H1 (cell line): ENCODE results near the gene MLPH. TPM values are rescaled to one million over a fixed set of nuclear protein-coding genes. Genes with fewer than 3 reads are reported as not detected.

Source experiments
- CTCF ChIA-PET: fragments of 300-600 bp; sonication (Branson Sonifier 250); formaldehyde crosslinking; loops from one replicate; lab custom pipeline; 2021; ENCODE audit not compliant: partially characterized antibody; lab: Charles Lee
- POLR2A ChIA-PET: fragments of 300-600 bp; sonication (Branson Sonifier 250); formaldehyde crosslinking; loops from one replicate; lab custom pipeline; 2021; ENCODE audit warnings: inconsistent platforms; ENCODE audit not compliant: partially characterized antibody; lab: Charles Lee
- DNase-seq, 2 experiments: peaks; one replicate each; pipeline versions ENCODE4 v3.0.0 to v3.0.0-alpha.2; 2010 to 2022; ENCODE audit warnings: low spot score in 2 of 2, low read depth in 1 of 2, mixed read lengths in 1 of 2
- FAIRE-seq: peaks from 2 replicates; lab custom pipeline; 2011; peaks lifted over from hg19 to GRCh38; lab: Jason Lieb, UNC
- H2AFZ ChIP-seq: 2 replicates; pipeline ENCODE4 v1.8.1; 2012; ENCODE audit warnings: low read length, inconsistent platforms
- H2AK5ac ChIP-seq: 2 replicates; pipeline ENCODE4 v1.6.1; 2013; ENCODE audit warnings: low read depth, low read length
- H2BK120ac ChIP-seq: replicated peaks from 2 replicates; pipeline ENCODE3; 2013; ENCODE audit warnings: low read depth, low read length, inconsistent platforms
- H2BK12ac ChIP-seq: 2 replicates; pipeline ENCODE4 v1.6.1; 2013; ENCODE audit warnings: low read depth, low read length
- H2BK15ac ChIP-seq: 2 replicates; pipeline ENCODE4 v1.6.1; 2013; ENCODE audit warnings: low read length
- H2BK20ac ChIP-seq: 2 replicates; pipeline ENCODE4 v1.6.1; 2013; ENCODE audit warnings: low read length
- H2BK5ac ChIP-seq: 2 replicates; pipeline ENCODE4 v1.6.1; 2013; ENCODE audit warnings: low read depth, low read length
- H3K14ac ChIP-seq: 2 replicates; pipeline ENCODE4 v1.6.1; 2013; ENCODE audit warnings: inconsistent platforms; ENCODE audit not compliant: insufficient read length
- H3K18ac ChIP-seq: 2 replicates; pipeline ENCODE4 v1.6.1; 2013; ENCODE audit warnings: low read length; ENCODE audit errors: extremely low read depth
- H3K23ac ChIP-seq: 2 replicates; pipeline ENCODE4 v1.6.1; 2013; ENCODE audit warnings: inconsistent platforms; ENCODE audit not compliant: insufficient read length
- H3K23me2 ChIP-seq: 2 replicates; pipeline ENCODE4 v1.6.1; 2013; ENCODE audit warnings: low read depth, low read length
- H3K27ac ChIP-seq: 2 replicates; pipeline ENCODE4 v1.6.1; 2011; ENCODE audit warnings: low read depth, low read length, inconsistent platforms
- H3K27me3 ChIP-seq, 4 experiments: replicated peaks in 1 of 4; 1 replicate in 1 of 4; 2 replicates in 3 of 4; pipeline versions ENCODE4 v1.6.1 to v1.8.1; 2011 to 2013; ENCODE audit warnings: low read length in 3 of 4, mild to moderate bottlenecking in 3 of 4, inconsistent platforms in 2 of 4, mixed read lengths in 2 of 4, moderate library complexity in 1 of 4; ENCODE audit not compliant: control insufficient read depth in 3 of 4, insufficient read depth in 3 of 4; ENCODE audit errors: extremely low read depth in 1 of 4
- H3K36me3 ChIP-seq, 4 experiments: 2 replicates each; pipeline versions ENCODE4 v1.6.1 to v1.8.1; 2011 to 2013; ENCODE audit warnings: mild to moderate bottlenecking in 4 of 4, low read length in 3 of 4, moderate library complexity in 2 of 4, control low read depth in 1 of 4, inconsistent platforms in 1 of 4; ENCODE audit not compliant: insufficient read depth in 4 of 4, control insufficient read depth in 2 of 4
- H3K4ac ChIP-seq: replicated peaks from 2 replicates; pipeline ENCODE3; 2013; ENCODE audit warnings: low read length, low read depth, mixed read lengths, inconsistent platforms; ENCODE audit not compliant: insufficient read length
- H3K4me1 ChIP-seq, 4 experiments: replicated peaks in 1 of 4; 1 replicate in 1 of 4; 2 replicates in 3 of 4; pipeline versions ENCODE4 v1.6.1 to v1.8.1; 2011 to 2013; ENCODE audit warnings: low read length in 3 of 4, inconsistent platforms in 2 of 4, mixed read lengths in 1 of 4; ENCODE audit not compliant: insufficient read depth in 4 of 4, control insufficient read depth in 3 of 4
- H3K4me2 ChIP-seq, 2 experiments: 2 replicates each; pipeline versions ENCODE4 v1.6.1 to v1.8.1; 2011 to 2013; ENCODE audit warnings: low read depth in 2 of 2, low read length in 2 of 2, control low read depth in 1 of 2, inconsistent platforms in 1 of 2, mild to moderate bottlenecking in 1 of 2; ENCODE audit not compliant: insufficient read depth in 1 of 2
- H3K4me3 ChIP-seq, 4 experiments: fragments of 200-600, 300-600 bp in 1 of 4; sonication (generic), shearing (Covaris generic), sonication (Bioruptor Twin) in 1 of 4; 2 replicates each; pipeline versions ENCODE4 v1.5.1 to v1.8.1; 2011 to 2016; ENCODE audit warnings: low read length in 4 of 4, low read depth in 3 of 4, control low read depth in 2 of 4, inconsistent platforms in 2 of 4, mild to moderate bottlenecking in 2 of 4, mixed read lengths in 1 of 4, moderate library complexity in 1 of 4; ENCODE audit not compliant: insufficient read depth in 2 of 4; ENCODE audit errors: extremely low read depth in 1 of 4
- H3K56ac ChIP-seq: replicated peaks from 2 replicates; pipeline ENCODE3; 2013; ENCODE audit warnings: low read depth, mild to moderate bottlenecking, mixed read lengths, low read length, inconsistent platforms; ENCODE audit not compliant: insufficient read length
- H3K79me1 ChIP-seq: 2 replicates; pipeline ENCODE4 v1.6.1; 2013; ENCODE audit warnings: low read depth, low read length, control low read depth
- H3K79me2 ChIP-seq, 2 experiments: 2 replicates each; pipeline versions ENCODE4 v1.6.1 to v1.8.1; 2012 to 2013; ENCODE audit warnings: low read length in 2 of 2, mild to moderate bottlenecking in 2 of 2, inconsistent platforms in 1 of 2; ENCODE audit not compliant: insufficient read depth in 2 of 2, control insufficient read depth in 1 of 2
- H3K9ac ChIP-seq, 4 experiments: replicated peaks in 1 of 4; 1 replicate in 1 of 4; 2 replicates in 3 of 4; pipeline versions ENCODE4 v1.6.1 to v1.8.1; 2011 to 2013; ENCODE audit warnings: low read depth in 3 of 4, low read length in 3 of 4, control low read depth in 2 of 4, mild to moderate bottlenecking in 2 of 4, moderate library complexity in 2 of 4, inconsistent platforms in 1 of 4; ENCODE audit errors: extremely low read depth in 1 of 4
- H3K9me3 ChIP-seq, 2 experiments: 2 replicates each; pipeline versions ENCODE4 v1.6.1 to v1.8.1; 2012 to 2013; ENCODE audit warnings: mild to moderate bottlenecking in 2 of 2, moderate library complexity in 2 of 2, control low read depth in 1 of 2, inconsistent platforms in 1 of 2, low read depth in 1 of 2, low read length in 1 of 2, mixed read lengths in 1 of 2; ENCODE audit not compliant: insufficient read depth in 2 of 2
- H4K20me1 ChIP-seq, 2 experiments: replicated peaks in 1 of 2; 2 replicates each; pipeline versions ENCODE3 to v1.8.1; 2011 to 2013; ENCODE audit warnings: inconsistent platforms in 2 of 2, low read length in 2 of 2, mild to moderate bottlenecking in 1 of 2; ENCODE audit not compliant: insufficient read depth in 2 of 2, control insufficient read depth in 1 of 2
- H4K5ac ChIP-seq: 2 replicates; pipeline ENCODE4 v1.6.1; 2013; ENCODE audit warnings: low read length, low read depth, mixed read lengths, inconsistent platforms; ENCODE audit not compliant: insufficient read length
- H4K8ac ChIP-seq: 2 replicates; pipeline ENCODE4 v1.8.0; 2013; ENCODE audit warnings: mild to moderate bottlenecking, moderate library complexity, low read length, inconsistent platforms; ENCODE audit not compliant: insufficient read depth; ENCODE audit errors: extremely low read depth
- H4K91ac ChIP-seq: replicated peaks from 2 replicates; pipeline ENCODE3; 2013; ENCODE audit warnings: low read length, mixed read lengths, inconsistent platforms; ENCODE audit not compliant: insufficient read length
- RFX5 ChIP-seq: IDR thresholded peaks from 2 replicates; pipeline ENCODE4 v1.6.1; 2011; ENCODE audit warnings: low read depth, low read length, improper control_type of control experiment, borderline replicate concordance
- RNF2 ChIP-seq: fragments of 200-900, 300-1000 bp; sonication (generic); IDR thresholded peaks from 2 replicates; pipeline ENCODE4 v1.7.1; 2016; ENCODE audit warnings: borderline replicate concordance, low read depth, mild to moderate bottlenecking, antibody characterized with exemption, low read length; ENCODE audit not compliant: poor library complexity, severe bottlenecking; ENCODE audit errors: missing control alignments
- TAF1 ChIP-seq: IDR thresholded peaks from 2 replicates; pipeline ENCODE4 v1.6.1; 2011; ENCODE audit warnings: mild to moderate bottlenecking, low read depth, low read length
- WGBS, 2 experiments: shearing (Covaris generic) in 1 of 2; methylation state at CpG; one replicate each; pipeline versions ENCODE4 v1.1.6 to v1.1.7; 2013 to 2015; ENCODE audit warnings: low lambda C conversion rate in 2 of 2, mixed read lengths in 2 of 2, inconsistent platforms in 1 of 2, low coverage in 1 of 2, missing lambda C conversion rate in 1 of 2; ENCODE audit not compliant: insufficient replicate concordance in 2 of 2, insufficient coverage in 1 of 2, insufficient read length in 1 of 2; ENCODE audit errors: extremely low coverage in 1 of 2, missing lambda C conversion rate in 1 of 2; 5-methylcytosine and 5-hydroxymethylcytosine counted together
- polyA plus RNA-seq, 7 experiments: library from polyadenylated mRNA; depleted of rRNA in 3 of 7; stranded (reverse) in 5 of 7; unstranded in 2 of 7; fragments of >200 nt in 5 of 7; fragments of 200-250 nt in 2 of 7; gene quantifications; 1 replicate in 5 of 7; 2 replicates in 1 of 7; 4 replicates in 1 of 7; pipeline versions ENCODE4 v1.2.1 to v1.2.3, GENCODE V29; 2011 to 2013; ENCODE audit warnings: missing spikeins in 2 of 7, mixed read lengths in 2 of 7
- total RNA-seq: library from RNA; stranded (reverse); fragmentation: NEBNext Ultra II Directional; extraction: Animal tissue kit (Norgen Biotek cat#: 25700); gene quantifications from 2 replicates; pipeline ENCODE4 v1.2.1, GENCODE V29; 2021
- TF ChIP-seq, protein P1 (sequence below), 3 experiments: IDR thresholded peaks; 1 replicate in 2 of 3; 2 replicates in 1 of 3; pipeline versions ENCODE4 v1.5.1 to v1.6.1; 2011; ENCODE audit warnings: low read length in 3 of 3, mild to moderate bottlenecking in 3 of 3, inconsistent platforms in 2 of 3, low read depth in 1 of 3, moderate library complexity in 1 of 3; ENCODE audit not compliant: insufficient read depth in 1 of 3; ENCODE audit errors: control extremely low read depth in 1 of 3

Gene MLPH
- total and polyA plus RNA-seq, 2 of the 8 experiments (the other 6 are each of a cell fraction or from before 2014, with no cell fraction given) = 12.7 to 17.0 TPM

DNA sequence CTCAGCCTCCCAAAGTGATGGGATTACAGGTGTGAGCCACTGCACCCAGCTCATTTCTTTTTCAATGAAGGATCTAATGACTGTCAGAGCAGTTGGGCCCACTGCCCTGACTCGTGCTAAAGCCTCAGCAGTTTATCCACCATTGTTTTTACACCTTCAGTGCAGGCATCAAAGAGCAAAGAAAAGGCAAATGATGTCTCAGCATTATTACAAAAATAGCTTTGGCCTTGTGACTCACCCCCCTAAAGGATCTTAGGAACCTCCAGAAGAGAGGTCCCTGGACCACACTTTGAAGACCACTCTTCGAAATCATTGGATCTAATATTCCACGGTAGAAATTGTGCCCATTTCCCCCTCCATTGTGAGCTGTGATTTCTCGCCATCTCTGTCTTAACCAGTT is 21.3 kb downstream of the MLPH start:
- no peak overlapping the region for H2BK5ac ChIP-seq
- WGBS, 2 experiments = 85% methylated on average over 4 of the region's 4 CpGs; no CpG with 5 or more reads in 1 of the 2 experiments
- H2BK20ac ChIP-seq = no peak overlapping the region
- H2AK5ac ChIP-seq = no peak overlapping the region
- no peak overlapping the region for H2BK120ac ChIP-seq
- H4K5ac ChIP-seq = no peak overlapping the region
- H4K20me1 ChIP-seq = no peaks in the 10 kb centered on the region
- H2BK12ac ChIP-seq = no peak overlapping the region
- no peaks in the 10 kb centered on the region for H3K79me1 ChIP-seq
- no peak for FAIRE-seq
- H3K4me1 ChIP-seq = peaks cover 0 to 3% (median 1%) of the 10 kb centered on the region in 4 experiments; a peak in 3 of 7 replicates
- no peaks in the 10 kb centered on the region for H3K79me2 ChIP-seq
- no peak overlapping the region for H3K4me3 ChIP-seq
- no peak for TF ChIP-seq TAF1
- no peak for TF ChIP-seq RNF2
- TF ChIP-seq, protein P1, sequence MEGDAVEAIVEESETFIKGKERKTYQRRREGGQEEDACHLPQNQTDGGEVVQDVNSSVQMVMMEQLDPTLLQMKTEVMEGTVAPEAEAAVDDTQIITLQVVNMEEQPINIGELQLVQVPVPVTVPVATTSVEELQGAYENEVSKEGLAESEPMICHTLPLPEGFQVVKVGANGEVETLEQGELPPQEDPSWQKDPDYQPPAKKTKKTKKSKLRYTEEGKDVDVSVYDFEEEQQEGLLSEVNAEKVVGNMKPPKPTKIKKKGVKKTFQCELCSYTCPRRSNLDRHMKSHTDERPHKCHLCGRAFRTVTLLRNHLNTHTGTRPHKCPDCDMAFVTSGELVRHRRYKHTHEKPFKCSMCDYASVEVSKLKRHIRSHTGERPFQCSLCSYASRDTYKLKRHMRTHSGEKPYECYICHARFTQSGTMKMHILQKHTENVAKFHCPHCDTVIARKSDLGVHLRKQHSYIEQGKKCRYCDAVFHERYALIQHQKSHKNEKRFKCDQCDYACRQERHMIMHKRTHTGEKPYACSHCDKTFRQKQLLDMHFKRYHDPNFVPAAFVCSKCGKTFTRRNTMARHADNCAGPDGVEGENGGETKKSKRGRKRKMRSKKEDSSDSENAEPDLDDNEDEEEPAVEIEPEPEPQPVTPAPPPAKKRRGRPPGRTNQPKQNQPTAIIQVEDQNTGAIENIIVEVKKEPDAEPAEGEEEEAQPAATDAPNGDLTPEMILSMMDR (IDR thresholded peaks at IDR 0.05; ENCODE audit: control extremely low read depth in 1 of 3, insufficient read depth in 1 of 3, low read depth in 1 of 3, low read length in 3 of 3) = no peak
- no peak for TF ChIP-seq RFX5
- TF ChIP-seq, all 59 proteins: peak for 0
- Histone ChIP-seq H4K91ac (no peak overlapping the region), H3K56ac (no peak overlapping the region), H2AFZ (no peak overlapping the region), H3K36me3 (0 out of 8 replicates have a peak, but pooled peaks cover 0 to 5% (median 0%) of the 10 kb centered on the region in 4 experiments), H3K4ac (no peak overlapping the region), H2BK15ac (no peak overlapping the region), H3K27ac (no peak overlapping the region), H3K27me3 (no peaks in the 10 kb centered on the region), H3K23me2 (no peaks in the 10 kb centered on the region), H3K23ac (no peak overlapping the region), H3K9me3 (peaks cover 0 to 3% of the 10 kb centered on the region in 2 experiments; a peak in 1 of 4 replicates), H3K14ac (no peak overlapping the region), H3K18ac (no peak overlapping the region), H4K8ac (no peak overlapping the region), H3K4me2 (no peak overlapping the region), H3K9ac (no peak overlapping the region)
- POLR2A ChIA-PET = interaction anchor here (1.2 kb wide), 1 partner anchor 93 kb away, joined by 3 read pairs; no protein-coding TSS in a partner anchor
- no peak for DNase-seq
- CTCF ChIA-PET = interaction anchor here (0.7 to 6.8 kb wide), 9 partner anchors 7 to 266 kb away, joined by 3 to 78 read pairs (median 5); no protein-coding TSS in a partner anchor
